ENCODE results near the gene GPRIN3. TPM values are rescaled to one million over a fixed set of nuclear protein-coding genes. Genes with fewer than 3 reads are reported as not detected.

The GPRIN3 gene
- polyA plus RNA-seq, 3 donors, result 8.0 to 10.5 (median 8.3) TPM

- DNase-seq (ENCODE audit: extremely low read depth in 1 of 11, low read depth in 9 of 11, low spot score in 4 of 11), result no peak
Observed at GRCh38 chr4:89299153-89299791, 8.3 kb downstream of the GPRIN3 start.

DNA sequence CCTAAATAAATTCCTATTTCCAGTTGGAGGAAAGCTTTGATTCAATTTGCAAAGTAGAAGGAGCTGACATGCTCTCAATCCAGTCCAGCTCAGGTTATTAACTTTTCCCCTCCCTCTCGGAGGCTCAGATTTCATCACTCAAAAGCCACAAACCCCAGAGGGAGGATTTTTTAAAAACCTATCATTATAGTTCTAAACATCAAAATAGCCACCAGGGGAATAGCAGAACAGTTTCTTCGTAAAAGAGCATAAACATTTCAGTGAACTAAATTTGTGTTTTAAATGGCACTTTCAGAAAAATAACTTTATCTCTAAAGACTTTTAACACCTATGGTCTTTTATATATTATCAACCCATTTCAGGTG, 8.8 kb downstream of the GPRIN3 start:
- no peak for DNase-seq (ENCODE audit: extremely low read depth in 1 of 11, low read depth in 9 of 11, low spot score in 4 of 11)

DNA sequence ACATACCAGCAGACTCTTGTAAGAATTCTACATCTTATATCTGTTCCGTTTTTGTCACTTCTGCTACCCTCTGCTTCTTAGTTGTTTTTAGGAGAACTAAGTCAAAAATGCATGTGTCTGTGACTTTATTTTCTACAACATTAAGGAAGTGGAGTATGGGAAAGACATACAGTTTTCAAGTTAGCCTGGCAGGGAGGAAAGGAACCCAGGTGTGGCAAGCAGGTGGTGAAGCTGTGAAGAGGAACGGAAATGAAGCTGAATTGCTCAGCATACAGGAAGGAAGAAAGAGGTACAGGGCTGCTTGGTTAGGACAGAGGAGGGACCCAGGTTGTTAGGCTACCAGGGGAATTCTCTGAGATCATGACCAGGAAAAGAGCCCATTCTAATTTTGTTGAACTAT, 9.4 kb downstream of the GPRIN3 start:
- DNase-seq (ENCODE audit: extremely low read depth in 1 of 11, low read depth in 9 of 11, low spot score in 4 of 11), result no peak

GRCh38 chr4:89296896-89297295, 10.7 kb downstream of the GPRIN3 start:
- no peak for DNase-seq (ENCODE audit: extremely low read depth in 1 of 11, low read depth in 9 of 11, low spot score in 4 of 11)

GRCh38 chr4:89296399-89296798, 11.2 kb downstream of the GPRIN3 start:
- DNase-seq (ENCODE audit: extremely low read depth in 1 of 11, low read depth in 9 of 11, low spot score in 4 of 11), result no peak

DNA sequence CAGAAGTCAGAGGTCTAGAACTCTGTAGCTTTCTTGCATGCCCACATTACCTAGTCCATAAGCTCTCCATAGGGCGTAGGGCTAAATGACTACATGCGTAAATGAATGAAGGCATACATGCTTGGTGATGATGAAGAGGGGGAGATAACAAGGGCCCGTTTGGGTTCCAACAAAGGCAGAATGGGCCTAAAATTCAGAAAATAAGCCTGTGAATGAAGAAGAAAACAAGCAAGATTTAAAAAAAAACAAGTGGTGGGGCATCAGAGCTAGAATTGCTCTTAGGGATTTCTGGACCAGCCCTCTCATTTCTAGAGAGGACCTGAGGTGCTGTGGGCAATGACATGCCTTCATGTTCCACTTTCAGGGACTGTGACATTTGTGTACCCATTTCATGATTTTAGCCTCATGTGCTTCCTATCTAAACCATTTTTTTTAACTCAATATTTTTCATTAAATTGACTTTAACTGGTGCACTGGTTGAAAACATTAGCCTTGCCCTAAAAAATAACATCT, 12.1 kb downstream of the GPRIN3 start:
- DNase-seq (ENCODE audit: extremely low read depth in 1 of 11, low read depth in 9 of 11, low spot score in 4 of 11), result no peak

DNA sequence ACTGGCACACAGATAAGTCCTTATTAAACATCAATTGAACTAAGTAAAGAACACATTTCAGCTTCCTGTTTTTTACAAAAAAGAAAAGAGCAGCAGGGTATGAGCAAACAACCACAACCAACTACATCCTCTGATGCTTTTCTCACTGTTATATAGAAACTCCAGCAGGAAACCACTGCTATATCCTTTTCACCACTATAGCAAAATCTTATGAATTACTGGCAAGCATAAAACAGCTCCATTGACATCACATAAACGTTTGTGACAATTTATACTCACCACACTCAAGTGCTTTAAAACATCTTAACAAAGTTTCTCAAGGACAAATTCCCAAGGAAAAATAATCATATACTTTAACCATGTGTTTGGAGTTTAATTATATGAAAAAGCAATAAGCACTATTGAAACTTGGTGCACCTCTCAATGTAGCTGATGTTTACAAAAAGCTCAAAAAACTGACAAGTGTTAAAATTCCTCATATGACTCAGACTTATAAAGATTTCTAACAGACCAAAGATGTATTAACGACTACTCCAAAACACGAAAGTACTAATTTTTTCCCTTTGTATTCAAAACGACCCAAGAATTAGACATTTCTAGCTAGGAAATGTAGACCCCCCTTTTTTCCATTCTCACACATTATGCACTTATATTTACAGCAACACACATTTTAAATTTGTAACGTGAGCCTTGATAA, 12.9 kb downstream of the GPRIN3 start:
- no peak for DNase-seq (ENCODE audit: extremely low read depth in 1 of 11, low read depth in 9 of 11, low spot score in 4 of 11)

DNA sequence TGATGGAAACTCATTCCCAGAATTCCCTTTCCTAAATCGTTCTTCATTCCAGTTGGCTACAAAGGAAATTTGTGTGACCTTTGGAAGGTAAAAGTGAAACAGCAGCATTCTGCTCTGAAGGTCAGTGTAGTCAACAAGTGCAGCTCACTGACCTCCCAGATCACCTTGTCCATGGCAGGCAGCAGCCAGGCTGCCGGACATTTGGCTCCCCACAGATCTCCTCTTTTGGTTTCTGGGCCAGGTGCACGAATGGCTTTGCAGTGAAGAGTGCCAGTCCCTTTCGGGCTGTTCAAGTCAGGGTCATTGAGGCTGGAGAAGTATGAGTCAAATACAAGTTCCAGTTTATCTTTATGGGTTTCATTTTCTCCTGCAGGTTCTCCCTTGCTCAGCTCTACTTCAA, 14.3 kb downstream of the GPRIN3 start:
- DNase-seq (ENCODE audit: extremely low read depth in 1 of 11, low read depth in 9 of 11, low spot score in 4 of 11), result no peak

DNA sequence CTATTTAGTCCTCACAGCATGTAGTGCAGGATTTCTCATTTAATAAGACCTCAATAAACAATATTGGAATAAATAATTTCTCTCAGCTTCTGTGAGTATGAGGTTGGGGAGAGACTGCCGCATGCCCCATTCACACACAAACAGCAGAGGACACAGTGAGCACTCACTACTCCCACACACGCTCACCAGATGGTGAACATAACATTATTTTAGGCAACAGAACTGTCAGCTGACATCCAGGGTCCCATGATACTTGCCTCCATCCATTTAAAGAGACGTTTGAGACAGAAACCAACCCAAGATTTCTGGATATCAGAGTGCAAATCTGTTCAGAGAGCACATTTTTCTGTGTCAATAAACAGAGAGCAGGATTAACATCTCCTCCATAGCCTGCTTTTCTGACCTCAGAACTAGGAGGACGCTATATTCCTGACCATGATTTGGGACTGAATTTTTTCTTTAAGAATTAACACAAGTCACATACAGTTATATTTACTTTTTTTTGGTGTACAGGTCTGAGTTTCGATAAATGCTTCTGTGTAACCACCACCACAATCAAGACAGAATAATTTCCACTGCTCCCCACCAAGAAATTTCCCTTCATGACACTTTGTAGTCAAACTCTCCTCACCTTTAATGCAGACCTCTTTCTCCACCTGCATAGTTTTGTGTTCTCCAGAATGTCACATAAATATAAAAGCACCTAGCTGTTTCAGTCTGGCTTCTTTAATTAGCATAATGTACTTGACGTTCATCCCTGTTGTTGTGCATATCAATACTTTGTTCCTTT, 16.7 kb downstream of the GPRIN3 start:
- DNase-seq (ENCODE audit: extremely low read depth in 1 of 11, low read depth in 9 of 11, low spot score in 4 of 11), result no peak

DNA sequence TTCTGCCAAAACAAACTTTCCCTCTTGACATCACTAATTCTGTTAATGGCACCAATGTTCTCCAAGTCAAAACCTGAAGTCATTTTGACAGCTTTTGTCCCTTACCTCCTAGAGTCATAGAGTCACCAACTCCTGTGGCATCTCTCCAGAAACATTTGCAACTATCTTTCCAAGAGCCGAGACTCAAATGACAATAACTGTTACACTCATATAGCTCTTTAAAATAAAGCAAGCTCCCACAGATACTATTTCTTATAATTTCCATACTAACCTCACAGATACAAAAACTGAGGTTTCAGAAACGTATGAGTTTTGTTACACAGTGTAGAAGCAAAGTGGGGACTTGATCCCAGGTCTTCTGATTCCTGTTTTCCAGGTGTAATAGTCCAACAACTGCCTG, 18.3 kb downstream of the GPRIN3 start:
- no peak for DNase-seq (ENCODE audit: extremely low read depth in 1 of 11, low read depth in 9 of 11, low spot score in 4 of 11)

GRCh38 chr4:89288430-89288829, 19.2 kb downstream of the GPRIN3 start:
- no peak for DNase-seq (ENCODE audit: extremely low read depth in 1 of 11, low read depth in 9 of 11, low spot score in 4 of 11)

DNA sequence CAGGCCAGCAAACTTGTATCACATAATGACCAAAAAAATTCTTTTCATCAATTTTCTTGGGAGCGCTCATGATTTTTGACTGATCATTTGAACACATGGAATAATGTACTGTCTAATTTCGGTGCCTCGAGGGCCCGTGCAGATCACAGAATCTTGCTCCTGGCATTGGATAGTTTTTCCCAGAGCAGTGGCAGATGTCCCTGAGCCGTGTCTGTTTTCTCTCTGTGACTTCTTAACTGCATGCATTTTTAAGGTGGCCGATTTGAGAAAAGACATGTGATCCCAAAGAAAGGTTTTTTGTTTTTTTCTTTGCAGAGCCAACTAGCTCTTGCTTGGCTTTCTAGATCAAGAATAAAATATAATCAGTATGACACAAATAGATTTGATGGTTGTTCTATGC, 19.7 kb downstream of the GPRIN3 start:
- DNase-seq (ENCODE audit: extremely low read depth in 1 of 11, low read depth in 9 of 11, low spot score in 4 of 11), result no peak

DNA sequence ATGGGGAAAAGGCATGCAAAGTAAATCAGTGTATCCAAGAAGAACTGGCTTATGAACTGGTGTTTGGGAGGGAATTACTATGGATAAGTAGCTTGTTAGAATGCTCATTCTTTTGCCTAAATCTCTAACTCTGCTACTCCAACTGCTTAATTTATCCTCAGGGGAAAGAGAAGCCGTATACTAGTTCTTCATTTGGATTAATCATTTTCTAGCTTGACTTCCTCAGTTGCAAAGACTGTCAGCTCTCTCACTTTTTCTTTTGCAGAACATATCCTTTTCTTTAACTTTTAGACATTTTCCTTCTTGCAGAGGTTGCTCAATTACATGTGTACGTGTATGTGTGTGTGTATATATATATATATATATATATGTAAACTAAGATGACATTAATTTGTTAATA, 21.9 kb downstream of the GPRIN3 start:
- no peak for DNase-seq (ENCODE audit: extremely low read depth in 1 of 11, low read depth in 9 of 11, low spot score in 4 of 11)

DNA sequence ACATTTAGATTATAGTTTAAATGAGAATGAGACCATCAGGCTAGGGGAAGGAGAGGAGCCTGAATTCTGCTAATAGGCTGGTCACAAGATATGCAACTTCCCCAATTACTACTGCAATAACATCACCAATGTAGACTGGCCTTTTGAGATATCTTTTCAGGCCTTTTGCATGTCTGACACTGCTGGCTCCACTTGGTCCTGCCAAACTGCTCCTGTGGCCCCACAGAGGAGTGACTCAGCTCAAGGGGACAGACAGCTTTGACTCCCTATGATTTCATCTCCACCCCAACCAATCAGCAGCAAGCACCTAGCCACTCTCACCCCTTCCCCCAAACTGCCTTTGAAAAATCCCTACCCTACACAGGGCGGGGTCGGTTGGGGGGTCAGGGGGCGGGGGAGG, 22.8 kb downstream of the GPRIN3 start:
- DNase-seq (ENCODE audit: extremely low read depth in 1 of 11, low read depth in 9 of 11, low spot score in 4 of 11), result no peak

DNA sequence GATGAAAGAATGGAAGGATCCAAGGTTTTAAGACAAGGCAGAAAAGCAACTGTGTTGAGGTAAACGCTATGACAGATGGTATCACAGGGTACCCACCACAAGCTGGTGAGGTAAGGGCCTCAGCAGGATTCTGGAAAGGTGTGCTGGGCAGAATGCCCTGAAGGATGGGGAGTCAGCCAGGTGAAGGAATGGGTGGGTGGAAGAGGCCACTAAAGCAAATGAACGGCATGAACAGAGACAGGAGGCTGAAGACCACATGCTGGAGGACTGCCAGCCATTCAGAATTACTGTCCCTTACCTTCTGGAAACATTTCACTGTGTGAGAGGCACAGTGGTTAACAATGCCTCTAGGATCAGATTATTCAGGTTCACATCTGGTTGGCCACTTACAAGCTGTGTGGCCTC, 23.6 kb downstream of the GPRIN3 start:
- no peak for DNase-seq (ENCODE audit: extremely low read depth in 1 of 11, low read depth in 9 of 11, low spot score in 4 of 11)

GRCh38 chr4:89283226-89284009, 24.2 kb downstream of the GPRIN3 start:
- no peak for DNase-seq (ENCODE audit: extremely low read depth in 1 of 11, low read depth in 9 of 11, low spot score in 4 of 11)

GRCh38 chr4:89279385-89279784, 28.2 kb downstream of the GPRIN3 start:
- DNase-seq (ENCODE audit: extremely low read depth in 1 of 11, low read depth in 9 of 11, low spot score in 4 of 11), result no peak

DNA sequence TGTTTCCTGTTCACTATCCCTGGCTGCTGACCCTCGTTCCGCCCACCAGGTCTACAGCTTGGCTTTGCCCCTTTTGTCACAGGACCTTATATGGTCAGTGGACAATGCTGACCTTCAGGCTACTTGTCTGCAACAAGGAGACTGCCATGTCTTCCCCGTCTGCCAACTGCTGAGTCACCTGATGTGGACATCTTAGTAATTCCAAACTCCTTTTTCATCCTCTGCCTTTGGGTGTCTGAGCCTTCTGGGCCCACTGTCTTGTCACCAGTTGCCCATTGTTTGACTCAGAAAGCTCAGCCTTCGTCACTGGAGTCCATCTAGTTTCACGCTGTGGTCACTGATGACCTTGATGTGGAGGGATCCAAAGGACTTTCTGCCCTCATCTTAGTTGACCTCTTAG, 30.2 kb downstream of the GPRIN3 start:
- DNase-seq (ENCODE audit: extremely low read depth in 1 of 11, low read depth in 9 of 11, low spot score in 4 of 11), result no peak

- no peak for DNase-seq (ENCODE audit: extremely low read depth in 1 of 11, low read depth in 9 of 11, low spot score in 4 of 11)
Observed at GRCh38 chr4:89276296-89276695, 31.3 kb downstream of the GPRIN3 start.
